Measurements from ENCODE around the gene PLEKHH2.

- TF ChIP-seq CTCF (IDR thresholded peaks at IDR 0.05) (no peak), POLR2A (IDR thresholded peaks at IDR 0.05) (no peak)
Observed at GRCh38 chr2:43764086-43764705, 127.1 kb downstream of the PLEKHH2 start.

All from Peyer's patch (tissue), 4 donors.